Inflammatory macrophage treated with lipopolysaccharide for 4 hours (primary cell): ENCODE measurements around the gene RFX6.

Experiments
- DNase-seq: peaks from one replicate; pipeline ENCODE4 v3.0.0-alpha.2; 2020

RFX6 gene

DNA sequence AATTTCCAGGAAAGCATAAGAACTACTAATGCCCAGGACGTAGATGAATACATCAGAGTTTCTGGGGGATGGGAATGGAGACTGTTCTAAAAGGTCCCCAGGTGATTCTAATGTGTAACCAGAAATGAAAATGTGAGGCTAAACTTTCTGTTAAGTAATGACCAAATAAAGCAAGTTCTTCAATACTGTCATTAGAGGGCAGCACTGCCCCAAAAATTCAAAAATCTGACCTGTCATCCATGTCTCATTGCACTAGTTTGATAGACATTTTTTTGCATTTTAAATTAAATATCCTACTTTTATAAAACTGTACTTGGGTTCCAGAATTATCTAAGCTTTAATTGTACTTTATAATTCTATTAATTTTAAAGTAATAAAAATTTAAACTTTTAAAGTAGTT lies 94.9 kb downstream of the RFX6 start:
- peak; percentile 47 for DNase-seq

DNA sequence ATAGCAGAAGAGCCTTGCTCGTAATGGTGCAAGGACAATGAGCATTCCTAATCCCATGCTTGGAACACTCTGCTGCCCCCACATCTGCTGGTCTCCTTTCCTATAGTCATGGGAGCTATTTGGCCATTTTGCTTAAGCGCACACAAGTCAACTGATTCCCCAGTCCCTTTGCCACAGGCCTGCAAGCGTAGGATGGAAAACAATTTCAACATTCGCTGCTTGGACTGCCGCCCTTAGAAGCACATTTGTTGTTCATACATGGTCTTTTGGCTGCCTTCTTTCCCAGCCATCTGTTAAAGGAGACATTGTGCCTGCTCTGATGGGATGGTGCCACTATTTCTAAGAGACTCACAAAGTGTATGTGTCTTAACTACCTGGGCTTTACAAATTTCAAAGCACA lies 96.9 kb downstream of the RFX6 start:
- DNase-seq: no peak

DNA sequence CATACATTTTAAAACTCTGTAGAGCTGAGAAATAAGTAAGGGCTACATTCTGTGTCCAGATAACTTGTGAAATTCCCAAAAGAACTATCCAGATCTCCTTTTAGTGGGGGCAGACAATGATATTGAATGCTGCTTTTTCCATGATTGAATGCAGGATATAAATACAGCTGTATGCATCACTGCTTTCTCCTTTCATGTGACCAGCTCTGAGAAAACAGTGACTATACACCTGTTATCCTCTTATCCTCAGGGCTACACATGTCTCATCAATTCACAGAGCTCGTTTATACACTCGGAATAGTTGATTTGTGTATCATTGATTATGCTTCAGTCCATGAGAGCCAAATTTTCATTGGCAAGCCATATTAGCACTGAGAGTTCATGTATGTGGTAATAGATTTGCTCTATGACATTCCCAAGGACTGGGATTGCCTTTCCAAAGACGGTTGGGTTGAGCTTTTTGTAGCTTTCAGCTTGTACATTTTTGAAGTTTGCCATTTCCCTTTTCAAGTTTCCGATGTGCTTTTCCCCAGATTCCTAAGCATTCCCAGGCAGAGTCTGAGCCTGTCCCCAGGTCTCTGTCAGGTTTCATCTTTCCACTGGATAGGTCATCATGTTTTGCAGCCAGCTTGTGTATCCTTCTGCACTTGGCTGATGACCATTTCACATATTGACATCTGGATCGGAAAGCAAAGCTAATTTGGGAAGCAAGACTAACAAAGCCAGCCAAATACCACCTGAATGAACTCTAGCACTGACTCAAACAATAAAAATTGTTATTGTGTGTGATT lies 97.7 kb downstream of the RFX6 start:
- no peak for DNase-seq

DNA sequence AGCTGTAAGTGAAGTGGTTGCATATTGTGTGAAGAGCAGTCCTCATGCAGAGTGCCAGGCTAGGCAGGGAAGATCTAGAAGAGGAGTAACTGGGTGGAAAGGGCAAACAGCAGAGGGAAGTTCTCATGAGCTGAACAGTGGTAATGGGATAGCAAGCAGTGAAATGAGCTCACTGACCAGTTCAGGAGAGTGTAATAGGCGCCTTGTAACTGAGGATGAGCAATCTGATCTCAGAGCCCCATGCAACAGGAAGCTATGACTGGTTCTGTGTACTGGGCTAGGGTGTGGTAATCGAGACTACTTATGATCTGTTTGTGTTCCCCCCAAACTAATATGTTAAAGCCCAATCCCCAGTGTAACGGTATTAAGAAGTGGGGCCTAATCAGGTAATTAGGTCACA lies 98.6 kb downstream of the RFX6 start:
- peak; percentile 6 for DNase-seq

DNA sequence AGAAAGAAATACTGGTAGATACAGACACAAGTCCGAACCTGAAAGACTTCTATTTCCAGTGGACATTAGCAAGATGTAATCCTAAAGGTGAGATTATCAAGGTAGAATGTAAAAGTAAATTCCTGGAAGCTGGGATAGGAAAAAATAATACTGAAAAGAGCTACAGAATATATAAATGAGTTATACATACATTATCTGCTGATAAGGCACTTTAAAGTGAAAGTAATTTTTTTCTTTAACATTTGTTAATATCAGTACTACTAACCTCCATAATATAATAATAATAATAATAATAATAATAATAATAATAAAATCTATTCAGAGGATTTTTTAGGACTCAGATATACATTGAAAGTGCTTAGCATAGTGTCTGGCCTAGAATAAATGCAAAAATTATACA lies 102.5 kb downstream of the RFX6 start:
- no peak for DNase-seq
